Measurements from ENCODE around the gene CFHR4. TPM values are rescaled to one million over a fixed set of nuclear protein-coding genes. Genes with fewer than 3 reads are reported as not detected.

CFHR4 gene
- total and polyA plus RNA-seq, 2 of the 13 experiments (the other 11 are each of a cell fraction or from before 2014, with no cell fraction given): not detected

GRCh38 chr1:196910215-196910614, 22.4 kb downstream of the CFHR4 start:
- Histone ChIP-seq H3K9me3 (ENCODE audit: low read length) (no peaks in the 10 kb centered on the region), H3K4me1 (ENCODE audit: insufficient read depth, low read length) (no peaks in the 10 kb centered on the region), H3K4me3 (replicated peaks in 1 of 3; ENCODE audit: insufficient read depth in 1 of 3, low read depth in 2 of 3, low read length in 3 of 3) (no peak overlapping the region), H4K20me1 (ENCODE audit: insufficient read depth, low read length) (no peaks in the 10 kb centered on the region), H3K36me3 (replicated peaks in 1 of 2; ENCODE audit: control insufficient read depth in 1 of 2, insufficient read depth in 2 of 2, low read length in 2 of 2) (no peaks in the 10 kb centered on the region), H3K79me2 (ENCODE audit: insufficient read depth, low read length) (no peaks in the 10 kb centered on the region), H3K27me3 (ENCODE audit: control insufficient read depth in 1 of 2, insufficient read depth in 2 of 2, low read length in 2 of 2) (no peaks in the 10 kb centered on the region), H3K9ac (ENCODE audit: insufficient read depth, low read depth, low read length) (no peak overlapping the region), H3K4me2 (ENCODE audit: low read depth, low read length) (no peak overlapping the region), H3K27ac (ENCODE audit: extremely low read length, insufficient read depth, low read length) (no peak overlapping the region), H2AFZ (ENCODE audit: low read length) (no peak overlapping the region)
- intact Hi-C loops (cut with micrococcal nuclease; ENCODE audit: unreplicated experiment) (no loop called here), in situ Hi-C loops (cut with HindIII; ENCODE audit: extremely low pct_ligation_motif_present, low pct_unique_long_range_greater_than_20kb) (no loop called here)
- ChIA-PET CTCF (ENCODE audit: low intra/inter-chr PET ratio, low total read pairs) (no interaction called here), POLR2A (no interaction called here)
- no peak for TF ChIP-seq BRF2 (CRISPR knock-in tag; IDR thresholded peaks at IDR 0.05)
- TF ChIP-seq FOXP1 (IDR thresholded peaks at IDR 0.05): no peak
- no peak for TF ChIP-seq FOXP1 (CRISPR knock-in tag; IDR thresholded peaks at IDR 0.05)
- no peak for TF ChIP-seq PHF20 (CRISPR knock-in tag; IDR thresholded peaks at IDR 0.05)
- no peak for TF ChIP-seq GATAD2A (CRISPR knock-in tag; IDR thresholded peaks at IDR 0.05)
- TF ChIP-seq GTF2F1 (IDR thresholded peaks at IDR 0.05; ENCODE audit: low read length): no peak
- TF ChIP-seq TCF12 (IDR thresholded peaks at IDR 0.05): no peak
- no peak for TF ChIP-seq TCF12 (CRISPR knock-in tag; IDR thresholded peaks at IDR 0.05)
- TF ChIP-seq HHEX (CRISPR knock-in tag; IDR thresholded peaks at IDR 0.05): no peak
- TF ChIP-seq IKZF5 (CRISPR knock-in tag; IDR thresholded peaks at IDR 0.05): no peak
- TF ChIP-seq ZNF430 (CRISPR knock-in tag; IDR thresholded peaks at IDR 0.05): no peak
- TF ChIP-seq ELF4 (CRISPR knock-in tag; IDR thresholded peaks at IDR 0.05; ENCODE audit: borderline replicate concordance): no peak
- no peak for TF ChIP-seq ZSCAN5A (CRISPR knock-in tag; IDR thresholded peaks at IDR 0.05; ENCODE audit: borderline replicate concordance)
- TF ChIP-seq KLF16 (CRISPR knock-in tag; IDR thresholded peaks at IDR 0.05): no peak
- TF ChIP-seq BHLHE40 (IDR thresholded peaks at IDR 0.05; ENCODE audit: low read length): no peak
- TF ChIP-seq SYNCRIP (IDR thresholded peaks at IDR 0.05; ENCODE audit: insufficient read depth, low read depth, low read length): no peak
- no peak for TF ChIP-seq MAFF (IDR thresholded peaks at IDR 0.05; ENCODE audit: low read depth, low read length)
- no peak for TF ChIP-seq DRAP1 (CRISPR knock-in tag; IDR thresholded peaks at IDR 0.05)
- TF ChIP-seq ZNF101 (CRISPR knock-in tag; IDR thresholded peaks at IDR 0.05; ENCODE audit: borderline replicate concordance, low read depth): no peak
- no peak for TF ChIP-seq ZNF235 (CRISPR knock-in tag; IDR thresholded peaks at IDR 0.05; ENCODE audit: borderline replicate concordance)
- no peak for TF ChIP-seq E2F5 (CRISPR knock-in tag; conservative IDR thresholded peaks at IDR 0.05)
- ATAC-seq (peak; percentile 53; the same call in 1 of the 3 replicates), FAIRE-seq (no peak), DNase-seq (ENCODE audit: low spot score) (no peak)
- 97% methylated on average over 2 of the region's 2 CpGs for WGBS (ENCODE audit: low lambda C conversion rate)
- no TSS peak for BruUV-seq (replicated peaks)

Data from HepG2 (cell line).